Stimulated activated CD4-positive, alpha-beta T cell treated with anti-CD3 and anti-CD28 coated beads, TNF-alpha, amount 100 ng/mL, for 4 hours (primary cell): ENCODE measurements around the gene AKAP8L.

Experiments used
- DNase-seq, 3 experiments: peaks; one replicate each; pipeline ENCODE4 v3.0.0-alpha.2; 2020; ENCODE audit warnings: low read depth in 3 of 3

Gene AKAP8L

GRCh38 chr19:15449620-15450527 is 31.1 kb upstream of the AKAP8L start, which contains the start of gene WIZ:
WIZ (minus strand) TSS chr19:15449956; CDS start chr19:15448307, 1,649 bp downstream.
- DNase-seq, result peak; percentile 74 to 80 (median 75)

GRCh38 chr19:15448778-15449619 is 30.2 kb upstream of the AKAP8L start:
- DNase-seq, result no peak

- no peak for DNase-seq
Observed at GRCh38 chr19:15448044-15448777, 29.4 kb upstream of the AKAP8L start.

- no peak for DNase-seq
Observed at GRCh38 chr19:15447057-15447456, 28.3 kb upstream of the AKAP8L start.

- no peak for DNase-seq
Observed at GRCh38 chr19:15445807-15446376, 27.1 kb upstream of the AKAP8L start.

- no peak for DNase-seq
Observed at GRCh38 chr19:15445227-15445605, 26.4 kb upstream of the AKAP8L start.

- no peak for DNase-seq
Observed at GRCh38 chr19:15444505-15445226, 25.9 kb upstream of the AKAP8L start.

- no peak for DNase-seq
Observed at GRCh38 chr19:15443838-15444237, 25.1 kb upstream of the AKAP8L start.

- no peak for DNase-seq
Observed at GRCh38 chr19:15443325-15443724, 24.5 kb upstream of the AKAP8L start.

GRCh38 chr19:15442142-15442920 is 23.5 kb upstream of the AKAP8L start:
- no peak for DNase-seq

- no peak for DNase-seq
Observed at GRCh38 chr19:15441317-15441716, 22.5 kb upstream of the AKAP8L start.

- no peak for DNase-seq
Observed at GRCh38 chr19:15439821-15440641, 21.2 kb upstream of the AKAP8L start.

GRCh38 chr19:15439078-15439799 is 20.5 kb upstream of the AKAP8L start:
- no peak for DNase-seq

GRCh38 chr19:15438577-15438976 is 19.8 kb upstream of the AKAP8L start:
- DNase-seq, result no peak

- no peak for DNase-seq
Observed at GRCh38 chr19:15438124-15438496, 19.3 kb upstream of the AKAP8L start.

- no peak for DNase-seq
Observed at GRCh38 chr19:15437355-15438123, 18.8 kb upstream of the AKAP8L start.

GRCh38 chr19:15436826-15437110 is 18.0 kb upstream of the AKAP8L start:
- DNase-seq, result no peak
